Activated CD8-positive, alpha-beta memory T cell treated with anti-CD3 and anti-CD28 coated beads, Interleukin-2, amount 50 U/mL, for 4 hours (primary cell): Measurements from ENCODE around the gene HSD17B12.

Source experiments
- DNase-seq: peaks from one replicate; pipeline ENCODE4 v3.0.0-alpha.2; 2020

Gene HSD17B12

DNA sequence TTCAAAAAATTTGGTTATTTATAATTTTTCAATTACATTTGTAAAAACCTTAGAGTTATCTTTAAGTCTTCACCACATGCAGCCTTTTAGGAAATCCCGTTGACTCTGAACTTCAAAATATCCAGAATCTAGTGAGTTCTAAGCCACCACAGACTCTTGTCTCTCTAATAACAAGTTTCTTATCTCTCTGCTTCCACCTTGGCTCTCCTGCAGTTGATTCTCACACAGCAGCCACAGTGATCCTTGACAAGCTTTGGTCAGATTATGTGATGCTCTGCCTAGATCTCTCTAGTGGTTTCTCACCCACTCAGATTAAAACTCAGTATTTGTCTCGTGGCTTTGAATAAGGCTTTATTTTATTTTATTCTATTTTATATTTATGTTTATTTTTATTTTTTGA is 8.6 kb downstream of the HSD17B12 start:
- no peak for DNase-seq

DNA sequence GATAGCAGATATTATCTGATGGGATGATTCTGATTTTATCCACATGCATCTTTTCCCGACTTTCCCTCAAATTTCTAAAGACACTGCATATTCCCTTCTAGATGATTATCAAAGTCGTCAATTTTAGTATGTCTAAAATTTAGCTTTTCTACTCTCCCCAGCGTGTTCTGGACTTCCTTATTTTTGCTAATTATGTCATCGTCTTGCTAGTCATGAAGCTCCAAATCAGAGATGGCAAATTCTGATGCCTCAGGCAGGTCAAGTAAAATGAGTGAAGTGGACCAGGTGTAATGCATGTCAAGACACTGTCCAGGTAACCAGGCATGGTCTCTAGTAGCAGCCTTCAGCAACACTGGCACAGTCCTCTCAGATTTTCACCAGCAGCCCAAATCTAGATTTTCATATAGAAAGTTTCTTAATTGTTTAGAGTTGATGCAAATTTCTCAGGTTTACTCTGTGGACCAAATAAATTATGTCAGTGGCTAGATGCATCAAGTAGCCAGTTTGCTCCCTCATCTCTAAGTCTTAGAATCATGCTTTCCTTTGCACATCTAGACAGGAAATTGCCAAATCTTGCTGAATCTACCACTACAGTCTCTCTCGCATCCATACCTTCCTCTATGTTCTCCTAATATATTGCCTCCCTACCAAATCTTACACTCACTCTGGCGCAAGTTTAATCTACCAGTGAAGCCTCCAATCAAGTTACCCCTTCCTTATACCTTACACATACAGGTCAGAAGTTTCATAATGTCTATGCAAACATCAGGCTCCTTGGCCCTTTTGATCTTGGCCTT is 10.6 kb downstream of the HSD17B12 start:
- no peak for DNase-seq

DNA sequence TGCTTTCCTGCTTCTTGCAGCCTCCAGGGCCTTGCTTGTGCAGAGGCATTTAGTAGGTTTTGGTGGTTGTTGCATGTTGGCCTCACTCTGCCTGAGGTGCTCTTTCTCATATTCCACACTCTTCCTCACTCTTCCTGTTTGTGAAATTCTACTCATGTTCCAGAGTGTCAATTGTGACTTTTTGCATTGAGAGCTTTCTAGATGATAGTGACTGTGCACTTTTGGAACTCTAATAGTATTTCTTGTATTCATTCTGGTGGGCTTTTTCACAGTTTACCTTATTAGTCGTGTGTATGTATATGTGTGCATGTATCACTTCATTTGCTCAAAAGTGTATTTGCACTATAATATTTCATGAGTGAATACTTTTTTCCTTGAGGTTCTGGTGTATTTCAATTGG is 11.3 kb downstream of the HSD17B12 start:
- DNase-seq, result no peak

DNA sequence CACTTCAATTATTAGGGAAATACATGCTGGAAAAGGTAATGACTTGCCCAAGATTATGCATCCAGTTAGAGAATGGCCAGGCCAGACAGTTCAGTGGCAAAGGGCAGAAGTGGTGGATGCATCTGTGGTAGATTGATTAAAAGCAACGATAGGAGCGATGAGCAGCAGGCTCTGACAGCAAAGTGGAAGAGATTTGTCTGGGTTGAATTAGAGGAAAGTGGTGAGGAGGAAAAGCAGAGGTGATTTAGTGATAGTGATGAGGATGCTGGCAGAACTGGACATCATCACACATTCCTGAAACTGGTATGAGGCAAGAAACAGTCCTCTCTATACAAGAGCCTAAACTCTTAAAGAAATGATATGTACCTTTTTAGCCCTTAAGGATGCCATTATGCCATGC is 12.5 kb downstream of the HSD17B12 start:
- DNase-seq, result no peak

DNA sequence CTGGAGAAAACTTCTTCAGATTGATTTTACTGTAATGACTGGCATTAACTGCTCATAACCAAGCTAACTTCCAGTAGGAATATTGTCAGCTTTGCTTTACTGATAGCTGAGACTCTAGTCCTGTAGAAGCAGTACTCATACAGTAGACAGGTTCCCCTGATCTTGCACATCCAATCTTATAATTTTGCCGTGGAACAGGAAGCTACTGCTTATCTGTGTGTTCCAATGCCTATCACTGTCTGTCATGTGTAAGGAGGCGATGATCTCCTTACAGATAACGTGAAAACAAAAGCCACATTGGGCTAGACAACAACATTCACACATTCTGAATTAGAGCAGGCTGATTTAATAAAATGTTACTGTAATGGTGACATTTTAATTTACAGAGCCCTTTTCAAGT is 13.2 kb downstream of the HSD17B12 start:
- no peak for DNase-seq

DNA sequence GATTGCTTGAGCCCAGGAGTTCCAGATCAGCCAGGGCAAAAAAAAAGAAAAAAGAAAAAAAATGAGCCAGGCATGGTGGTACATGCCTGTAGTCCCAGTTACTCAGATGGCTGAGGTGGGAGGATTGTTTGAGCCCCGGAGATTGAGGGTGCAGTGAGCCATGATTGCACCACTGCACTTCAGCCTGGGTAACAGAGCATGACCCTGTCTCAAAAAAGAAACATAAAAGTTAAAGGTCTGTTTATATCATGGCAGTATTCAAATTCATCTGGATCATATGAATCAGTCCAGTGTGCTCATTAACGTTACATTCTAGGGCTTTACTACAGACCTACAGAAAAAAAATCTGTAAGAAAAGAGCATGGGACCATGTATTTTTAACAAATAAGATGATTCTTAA is 13.9 kb downstream of the HSD17B12 start:
- DNase-seq, result no peak

DNA sequence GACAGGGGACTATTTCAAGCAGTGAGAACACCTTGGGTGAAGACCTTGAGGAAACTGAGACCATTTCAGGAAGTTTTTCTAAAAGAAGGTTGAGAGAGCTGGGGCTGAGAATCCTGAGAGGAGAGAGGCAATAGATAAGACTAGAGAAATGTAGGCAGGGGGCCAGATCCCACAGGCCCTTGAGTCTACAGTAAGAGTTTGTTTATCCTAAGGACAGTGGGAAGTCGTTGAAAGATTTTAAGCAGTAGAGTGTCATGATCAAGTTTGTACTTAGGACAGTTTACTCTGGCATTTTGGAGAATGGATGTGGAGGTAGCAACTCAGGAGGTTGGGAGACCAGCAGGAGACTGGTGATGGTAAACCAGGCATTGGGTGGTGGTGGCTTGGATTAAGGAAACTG is 17.1 kb downstream of the HSD17B12 start:
- DNase-seq, result no peak

DNA sequence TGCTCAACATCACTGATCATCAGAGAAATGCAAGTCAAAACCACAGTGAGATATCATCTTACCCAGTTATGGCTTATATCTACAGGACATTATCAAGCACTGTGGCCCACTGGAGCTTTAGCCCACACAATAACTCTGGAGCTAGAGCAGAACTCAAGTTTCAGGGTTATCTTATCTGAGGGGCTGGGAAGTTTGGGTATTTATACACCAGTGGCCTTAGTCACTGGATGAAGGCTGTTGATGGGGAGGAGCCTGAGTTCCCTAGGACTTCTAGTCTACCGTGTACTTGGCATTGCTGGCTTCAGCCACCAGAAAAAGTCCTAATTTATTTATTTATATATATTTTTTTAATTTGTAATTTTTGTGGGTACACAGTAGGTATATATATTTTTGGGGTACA is 19.3 kb downstream of the HSD17B12 start:
- DNase-seq, result no peak

DNA sequence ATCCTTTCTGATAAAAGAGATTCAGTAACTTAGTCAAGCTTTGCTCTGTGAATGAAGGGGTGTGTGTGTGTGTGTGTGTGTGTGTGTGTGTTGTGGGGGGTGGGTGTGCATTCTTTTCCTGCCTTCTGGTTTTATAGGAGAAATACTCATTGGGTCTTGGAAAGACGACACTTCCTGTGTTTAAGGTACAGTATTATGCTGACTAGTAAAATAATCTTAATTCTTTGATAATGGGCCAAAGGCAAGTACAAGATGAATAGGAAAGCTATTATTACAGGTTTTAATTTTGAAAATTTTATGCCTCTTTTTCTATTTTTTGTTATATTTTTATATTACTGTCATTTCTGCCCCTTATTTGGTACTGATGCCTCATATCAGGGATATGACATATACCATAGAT is 26.1 kb downstream of the HSD17B12 start:
- no peak for DNase-seq

DNA sequence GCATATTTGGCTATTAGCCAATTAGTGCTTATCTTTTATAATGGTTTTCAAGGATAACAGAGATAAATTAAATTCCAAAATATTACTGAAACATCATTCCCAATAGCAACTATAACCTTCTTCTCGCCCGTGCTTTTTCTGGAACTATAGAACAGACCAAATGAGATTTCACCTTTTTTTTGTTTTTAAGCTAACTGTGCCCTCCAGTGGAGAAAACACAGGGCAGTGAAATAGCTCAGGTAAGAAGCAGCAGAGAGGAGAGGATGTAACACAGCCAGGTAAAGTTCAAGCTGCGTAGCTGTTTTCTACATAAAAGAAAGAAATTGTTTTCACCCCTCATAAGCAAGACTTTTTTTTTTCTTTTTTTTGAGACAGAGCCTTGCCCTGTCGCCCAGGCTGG is 28.2 kb downstream of the HSD17B12 start:
- no peak for DNase-seq

DNA sequence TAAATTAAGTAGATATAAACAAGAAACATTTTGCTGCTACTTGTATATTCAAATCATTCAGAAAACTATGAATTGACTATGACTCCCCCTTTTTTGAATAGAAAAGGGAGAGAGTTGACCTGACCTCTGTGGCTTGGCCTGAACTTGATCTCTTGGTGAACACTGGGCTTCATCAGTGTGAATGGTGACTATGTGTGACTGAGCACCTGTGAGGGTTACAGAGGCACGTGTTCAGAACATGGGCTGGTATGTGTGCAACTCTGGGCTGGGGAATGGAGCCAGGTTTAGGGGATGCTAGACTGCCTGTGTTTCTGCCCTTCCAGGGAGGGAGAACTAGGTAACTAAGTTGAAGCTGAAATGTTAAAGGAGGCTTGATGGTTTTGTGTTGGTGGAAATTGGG is 29.2 kb downstream of the HSD17B12 start:
- DNase-seq, result no peak

DNA sequence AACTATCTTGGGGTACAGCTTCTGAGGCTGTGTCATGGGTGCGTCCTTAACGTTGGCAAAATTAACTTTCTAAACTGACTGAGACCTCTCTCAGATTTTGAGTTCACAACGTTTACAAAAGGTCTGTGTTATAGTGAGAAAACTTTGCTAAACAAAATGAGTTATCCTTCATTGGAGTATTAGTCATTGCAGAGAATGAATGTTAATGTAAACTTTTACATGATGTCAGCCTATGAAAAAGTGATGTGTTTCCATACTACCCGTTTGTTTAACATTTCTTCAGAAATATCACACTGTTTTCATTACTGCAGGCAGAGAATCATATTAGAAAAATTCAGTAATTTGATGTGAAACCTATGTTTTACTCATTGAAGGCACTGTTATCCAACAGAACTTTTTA is 32.1 kb downstream of the HSD17B12 start:
- DNase-seq, result no peak

DNA sequence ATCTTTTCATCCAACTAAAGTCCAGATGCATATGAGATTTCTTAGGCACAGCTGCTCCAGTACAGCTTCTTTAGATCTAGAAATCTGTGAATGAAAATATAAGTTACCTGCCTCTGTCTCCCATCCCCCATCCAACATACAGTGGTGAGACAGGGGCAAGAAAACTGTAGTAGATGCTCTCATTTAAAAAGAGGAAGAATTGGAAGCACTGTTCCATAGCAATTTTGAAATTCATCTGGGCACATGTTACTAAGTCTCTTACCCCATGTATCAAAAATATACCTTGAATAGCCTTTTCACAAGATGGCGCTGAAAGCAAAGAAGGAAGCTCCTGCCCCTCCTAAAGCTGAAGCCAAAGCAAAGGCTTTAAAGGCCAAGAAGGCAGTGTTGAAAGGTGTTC is 37.8 kb downstream of the HSD17B12 start:
- no peak for DNase-seq

DNA sequence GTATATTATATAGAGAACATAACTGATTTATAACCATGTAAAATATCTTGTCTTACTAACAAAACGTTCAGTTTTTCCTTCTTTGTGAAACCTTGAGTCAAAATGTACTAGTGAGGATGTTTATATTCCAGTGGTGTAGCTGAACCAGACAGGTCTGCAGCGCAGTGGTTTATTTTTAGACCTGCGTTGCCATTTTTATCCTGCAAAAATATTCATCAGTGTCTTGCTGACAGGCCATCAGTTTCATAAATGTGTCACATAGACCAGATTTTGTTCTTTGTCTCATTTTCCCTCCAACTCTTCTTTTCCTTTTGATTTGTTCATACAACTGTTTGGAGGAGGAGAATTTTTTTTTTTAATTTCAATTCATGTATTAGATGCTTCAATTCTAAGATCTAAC is 43.1 kb downstream of the HSD17B12 start:
- no peak for DNase-seq

DNA sequence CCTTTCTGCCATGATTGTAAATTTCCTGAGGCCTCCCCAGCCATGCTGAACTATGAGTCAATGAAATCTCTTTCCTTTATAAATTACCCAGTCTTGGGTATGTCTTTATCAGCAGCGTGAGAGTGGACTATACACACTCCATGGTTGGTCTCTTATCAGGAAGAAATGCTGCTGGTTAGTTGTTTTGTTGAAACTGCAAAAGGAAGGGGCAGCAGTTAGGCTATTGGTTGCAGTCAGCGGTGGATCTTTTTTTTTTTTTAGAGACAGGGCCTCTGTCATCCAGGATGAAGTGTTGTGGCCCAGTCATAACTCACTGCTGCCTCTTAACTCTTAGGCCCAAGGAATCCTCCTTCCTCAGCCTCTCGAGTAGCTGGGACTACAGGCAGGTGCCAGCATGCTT is 51.7 kb downstream of the HSD17B12 start:
- DNase-seq, result no peak

DNA sequence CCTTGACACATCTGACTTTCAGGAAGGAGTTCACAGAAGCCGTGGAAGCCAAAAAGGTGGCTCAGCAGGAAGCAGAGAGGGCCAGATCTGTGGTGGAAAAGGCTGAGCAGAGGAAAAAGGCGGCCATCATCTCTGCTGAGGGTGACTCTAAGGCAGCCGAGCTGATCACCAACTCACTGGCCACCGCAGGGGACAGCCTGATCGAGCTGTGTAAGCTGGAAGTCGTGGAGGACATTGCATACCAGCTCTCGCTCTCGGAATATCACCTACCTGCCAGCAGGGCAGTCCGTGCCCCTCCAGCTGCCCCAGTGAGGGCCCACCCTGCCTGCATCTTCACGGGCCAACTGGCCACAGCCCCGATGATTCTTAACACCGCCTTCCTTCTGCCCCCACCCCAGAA is 53.7 kb downstream of the HSD17B12 start:
- DNase-seq, result no peak

DNA sequence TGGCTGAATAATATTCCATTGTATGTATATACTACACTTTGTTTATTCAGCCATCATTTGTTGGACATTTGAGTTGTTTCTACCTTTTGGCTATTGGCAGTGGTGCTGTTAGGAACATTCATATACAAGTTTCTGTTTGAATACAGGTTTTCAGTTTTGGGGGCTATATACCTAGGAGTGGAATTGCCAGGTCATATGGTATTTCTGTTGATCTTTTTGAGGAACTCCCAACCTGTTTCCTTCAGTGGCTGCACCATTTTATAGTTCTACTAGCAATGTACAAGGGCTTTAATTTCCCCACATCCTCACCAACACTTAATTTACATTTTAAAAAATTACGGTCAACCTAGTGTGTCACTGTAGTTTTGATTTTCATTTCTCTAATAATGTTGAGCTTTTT is 54.6 kb downstream of the HSD17B12 start:
- no peak for DNase-seq

DNA sequence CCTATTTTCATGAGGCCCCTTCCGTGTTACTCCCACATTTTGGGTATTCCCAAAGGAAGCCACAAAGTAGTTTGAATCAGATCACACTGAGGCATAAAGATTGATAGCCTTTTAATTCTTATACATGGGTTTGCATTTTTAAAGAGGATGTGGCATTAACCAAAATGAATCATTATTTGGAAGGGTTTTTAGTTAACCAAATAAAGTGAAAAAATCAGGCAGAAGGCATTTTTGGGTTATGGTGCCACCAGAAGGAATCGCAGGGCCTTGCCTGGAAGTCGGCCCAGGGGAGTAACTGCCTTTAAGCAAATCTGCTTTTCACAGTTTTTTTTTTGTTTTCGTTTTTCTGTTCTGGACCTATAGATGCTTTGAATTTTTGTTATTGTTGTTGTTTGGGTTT is 55.4 kb downstream of the HSD17B12 start:
- no peak for DNase-seq

DNA sequence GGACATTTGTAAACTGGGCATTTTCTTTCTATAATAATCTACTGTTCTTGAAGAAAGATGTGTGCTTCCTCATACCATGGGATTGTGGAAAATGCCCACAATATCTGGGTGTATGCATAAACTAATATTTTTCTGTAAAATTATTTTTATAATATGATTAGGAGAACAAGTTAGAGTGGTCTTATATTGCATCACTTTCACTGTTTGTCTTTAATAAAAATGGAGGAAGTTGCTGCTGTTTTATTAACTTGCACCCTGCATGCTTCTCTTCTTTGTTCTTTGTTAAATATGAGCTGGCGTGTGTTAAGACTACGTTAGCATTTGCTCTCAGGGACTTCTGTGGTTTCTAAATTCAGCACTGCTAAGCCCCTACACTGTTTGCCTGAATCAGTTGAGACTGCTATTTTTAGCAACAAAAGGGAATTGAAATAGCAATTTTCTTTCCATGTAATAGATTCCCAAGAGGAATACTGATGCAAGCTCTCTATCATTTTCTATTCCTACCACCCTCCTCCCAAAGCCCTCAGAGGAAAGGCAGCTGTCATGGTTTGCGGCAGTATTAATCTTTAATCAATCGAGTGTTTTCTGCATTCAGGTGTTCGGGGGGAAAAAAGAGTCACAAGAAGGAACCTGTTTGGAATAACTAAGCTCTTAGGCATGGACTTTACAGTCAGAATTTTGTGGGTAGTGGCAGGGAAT is 56.1 kb downstream of the HSD17B12 start:
- DNase-seq, result no peak

DNA sequence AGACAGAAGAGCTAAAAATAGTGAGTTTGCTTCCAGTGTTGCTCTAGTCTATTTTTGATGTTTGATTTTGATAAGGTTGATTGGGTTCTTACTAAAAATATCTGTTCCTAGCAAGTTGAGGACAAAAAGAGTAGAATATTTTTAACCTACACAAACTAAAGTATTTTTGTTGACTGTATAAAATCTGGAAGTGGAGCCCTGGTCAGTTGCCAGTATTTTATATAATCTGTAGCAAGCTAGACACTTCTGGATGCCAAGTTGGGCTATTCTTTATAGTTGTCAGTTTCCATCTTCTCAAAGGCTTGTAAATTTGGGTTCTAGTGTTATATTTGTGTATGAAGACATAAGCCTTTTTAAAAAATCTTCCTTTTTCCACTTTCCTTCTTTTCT is 56.7 kb downstream of the HSD17B12 start:
- no peak for DNase-seq

DNA sequence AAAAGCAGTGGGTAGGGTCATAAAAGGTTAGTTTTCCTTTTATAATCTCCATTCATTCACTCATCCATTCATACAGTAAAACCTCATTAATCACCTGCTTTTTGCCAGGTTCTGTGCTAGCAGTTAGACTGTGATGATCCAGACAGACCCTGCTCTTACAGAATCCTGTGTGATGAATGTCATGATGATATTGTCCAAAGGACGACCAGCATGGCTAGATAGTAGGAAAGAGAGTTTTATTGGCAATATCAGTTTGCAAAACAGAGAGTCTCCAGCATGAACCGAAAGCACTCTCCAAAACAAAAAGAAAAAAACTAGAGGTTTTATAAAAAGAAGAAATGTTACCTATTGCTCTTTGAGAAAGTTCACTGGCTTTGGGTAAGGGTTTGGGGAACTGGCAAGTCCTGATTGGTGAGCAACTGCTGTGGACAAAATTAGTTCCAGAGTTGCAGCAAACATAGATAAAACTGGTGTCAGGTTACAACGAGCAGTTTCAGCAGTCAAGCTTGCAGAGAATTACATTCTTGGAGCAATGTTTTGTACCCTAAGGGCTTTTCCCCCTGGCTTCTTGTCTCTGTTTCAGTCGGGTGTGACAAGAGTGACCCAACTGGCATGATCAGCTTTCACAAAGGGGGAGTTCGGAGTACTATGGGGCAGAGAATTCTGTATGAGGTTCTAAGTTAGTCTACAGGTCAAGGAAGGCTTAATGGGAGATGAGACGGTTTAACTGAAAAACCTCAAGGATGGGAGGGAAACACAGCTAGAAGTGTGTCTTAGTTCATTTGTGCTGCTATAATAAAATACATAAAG is 58.3 kb downstream of the HSD17B12 start:
- no peak for DNase-seq

DNA sequence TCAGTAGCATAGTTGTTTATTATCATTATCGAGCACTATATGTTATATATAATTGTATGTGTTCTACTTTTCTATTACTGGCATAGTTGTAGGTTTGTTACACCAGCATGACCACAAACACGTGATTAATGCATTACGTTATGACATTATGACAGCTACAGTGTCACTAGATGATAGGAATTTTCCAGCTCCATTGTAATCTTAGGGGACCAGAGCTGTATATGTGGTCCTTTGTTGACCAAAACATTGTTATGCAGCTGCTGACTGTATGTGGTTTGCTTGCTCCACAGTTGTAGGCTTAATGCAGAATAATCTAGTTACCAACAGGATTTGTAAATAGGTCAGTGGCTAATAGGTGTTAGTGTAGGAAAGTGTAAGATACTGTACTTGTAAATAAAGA is 66.1 kb downstream of the HSD17B12 start:
- DNase-seq, result no peak

DNA sequence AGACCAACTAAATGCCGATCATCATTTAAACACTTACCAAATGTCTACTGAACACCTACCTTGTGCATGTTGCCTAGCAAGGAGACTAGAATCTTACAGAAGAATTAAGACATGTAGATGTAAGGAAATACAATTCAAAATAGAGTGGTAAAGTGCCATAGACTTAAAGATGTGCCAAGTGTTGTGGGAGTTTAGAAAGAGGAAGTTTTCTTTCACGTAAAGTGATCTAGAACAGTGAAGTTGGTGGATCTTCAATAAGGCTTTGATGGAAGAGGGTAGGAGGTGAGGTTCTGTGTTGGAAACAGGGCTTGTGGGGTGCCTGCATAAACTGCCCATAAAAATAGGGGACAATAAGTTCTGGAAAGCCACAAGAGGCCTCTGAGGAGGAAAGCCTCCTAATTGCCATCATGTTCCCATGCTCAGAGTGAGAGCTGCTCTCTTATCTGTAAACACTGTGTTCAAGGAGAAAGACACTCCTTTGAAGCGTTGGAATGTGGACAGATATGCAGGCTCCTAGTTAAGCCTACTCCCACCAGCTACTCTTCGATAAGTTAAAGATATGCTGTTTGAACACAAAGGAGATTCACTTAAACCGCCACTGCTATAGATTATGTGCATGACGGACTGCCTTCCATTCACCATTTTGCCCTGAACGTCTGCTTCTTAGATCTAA is 66.7 kb downstream of the HSD17B12 start:
- DNase-seq, result no peak
